A549 (cell line): ENCODE data around the gene SNX2.
"Not testable (repeated sequence)": the region's sequence is repeated elsewhere in the genome, so short reads cannot be mapped to it uniquely, and the experiment has no call there.

Experiments used
- CTCF ChIP-seq: fragments of >200 bp; sonication (Bioruptor Twin); formaldehyde crosslinking; IDR thresholded peaks from 3 replicates; pipeline ENCODE4 v1.5.1; 2016
- EHMT2 ChIP-seq: fragments of 200-600 bp; sonication (generic); IDR thresholded peaks from 2 replicates; pipeline ENCODE4 v1.6.1; 2016; ENCODE audit warnings: antibody characterized with exemption, low read depth, mild to moderate bottlenecking, moderate library complexity
- EP300 ChIP-seq, 2 experiments: fragments of >200 bp; sonication (Bioruptor Twin); formaldehyde crosslinking; IDR thresholded peaks; 2 replicates in 1 of 2; 3 replicates in 1 of 2; pipeline ENCODE4 v1.6.1; 2016 to 2017
- POLR2A ChIP-seq: IDR thresholded peaks from 2 replicates; pipeline ENCODE4 v1.6.1; 2012; ENCODE audit warnings: mild to moderate bottlenecking, low read length
- REST ChIP-seq: fragments of 200-600 bp; sonication (generic); IDR thresholded peaks from 2 replicates; pipeline ENCODE4 v1.6.1; 2016; ENCODE audit warnings: antibody characterized with exemption, mild to moderate bottlenecking, moderate library complexity
- RNF2 ChIP-seq: fragments of 200-600 bp; sonication (generic); IDR thresholded peaks from 2 replicates; pipeline ENCODE4 v1.6.1; 2016; ENCODE audit warnings: low read depth, mild to moderate bottlenecking, antibody characterized with exemption, moderate library complexity, borderline replicate concordance
- SREBF2 ChIP-seq: fragments of 450-650 bp; IDR thresholded peaks from 2 replicates; pipeline ENCODE4 v1.6.1; 2014; ENCODE audit warnings: mild to moderate bottlenecking, moderate library complexity
- TP53 ChIP-seq: fragments of 250-450 bp; sonication (Bioruptor Pico); IDR thresholded peaks from 2 replicates; pipeline ENCODE4 v1.5.0; 2021; ENCODE audit warnings: mild to moderate bottlenecking, moderate library complexity

GRCh38 chr5:122857538-122857937 is 82.7 kb downstream of the SNX2 start:
- TF ChIP-seq CTCF; POLR2A; TP53 (CRISPR knock-in tag); EP300 (IDR thresholded peaks at IDR 0.05); SREBF2; RNF2; EHMT2; REST: not testable (repeated sequence)
